Hepatocyte (in vitro differentiated cells): ENCODE results near the gene MRPL55.

ENCODE experiments used
- EZH2 ChIP-seq: fragments of 200-600 bp; sonication (generic); IDR thresholded peaks from 2 replicates; pipeline ENCODE4 v1.6.1; 2016; ENCODE audit warnings: antibody characterized with exemption, mild to moderate bottlenecking, borderline replicate concordance
- EZH2phosphoT487 ChIP-seq: fragments of 200-600 bp; sonication (generic); IDR thresholded peaks from one replicate; pipeline ENCODE4 v1.6.1; 2018; ENCODE audit warnings: antibody characterized with exemption, mild to moderate bottlenecking, low read depth, moderate library complexity; ENCODE audit not compliant: unreplicated experiment, severe bottlenecking
- TF ChIP-seq, protein P1 (sequence below): fragments of 200-600 bp; sonication (generic); IDR thresholded peaks from 2 replicates; pipeline ENCODE4 v1.5.1; 2016; ENCODE audit warnings: antibody characterized with exemption, mild to moderate bottlenecking; ENCODE audit not compliant: poor library complexity

DNA sequence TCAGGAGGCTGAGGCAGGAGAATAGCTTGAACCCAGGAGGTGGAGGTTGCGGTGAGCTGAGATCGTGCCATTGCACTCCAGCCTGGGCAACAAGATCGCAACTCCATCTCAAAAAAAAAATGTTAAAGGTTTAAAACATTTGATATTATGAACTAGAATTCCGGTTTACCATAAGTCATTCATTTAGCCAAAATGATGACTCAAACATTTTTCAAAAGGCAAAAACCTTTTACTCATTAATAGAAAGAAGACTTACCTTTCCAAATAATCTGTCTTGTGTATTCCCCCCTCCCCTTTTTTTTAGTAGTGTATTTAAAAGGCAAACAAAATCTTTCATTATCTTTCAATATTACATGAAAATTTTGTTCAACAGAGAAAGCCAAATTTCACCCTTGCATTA is 8.2 kb upstream of the MRPL55 start:
- TF ChIP-seq, protein P1, sequence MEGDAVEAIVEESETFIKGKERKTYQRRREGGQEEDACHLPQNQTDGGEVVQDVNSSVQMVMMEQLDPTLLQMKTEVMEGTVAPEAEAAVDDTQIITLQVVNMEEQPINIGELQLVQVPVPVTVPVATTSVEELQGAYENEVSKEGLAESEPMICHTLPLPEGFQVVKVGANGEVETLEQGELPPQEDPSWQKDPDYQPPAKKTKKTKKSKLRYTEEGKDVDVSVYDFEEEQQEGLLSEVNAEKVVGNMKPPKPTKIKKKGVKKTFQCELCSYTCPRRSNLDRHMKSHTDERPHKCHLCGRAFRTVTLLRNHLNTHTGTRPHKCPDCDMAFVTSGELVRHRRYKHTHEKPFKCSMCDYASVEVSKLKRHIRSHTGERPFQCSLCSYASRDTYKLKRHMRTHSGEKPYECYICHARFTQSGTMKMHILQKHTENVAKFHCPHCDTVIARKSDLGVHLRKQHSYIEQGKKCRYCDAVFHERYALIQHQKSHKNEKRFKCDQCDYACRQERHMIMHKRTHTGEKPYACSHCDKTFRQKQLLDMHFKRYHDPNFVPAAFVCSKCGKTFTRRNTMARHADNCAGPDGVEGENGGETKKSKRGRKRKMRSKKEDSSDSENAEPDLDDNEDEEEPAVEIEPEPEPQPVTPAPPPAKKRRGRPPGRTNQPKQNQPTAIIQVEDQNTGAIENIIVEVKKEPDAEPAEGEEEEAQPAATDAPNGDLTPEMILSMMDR = no peak
- TF ChIP-seq EZH2 (no peak), EZH2phosphoT487 (no peak)
